ENCODE results near the gene PTPRN. TPM values are rescaled to one million over a fixed set of nuclear protein-coding genes. Genes with fewer than 3 reads are reported as not detected.

PTPRN gene
- total RNA-seq, 2 donors from 2014 or later = 0.44 to 1.1 TPM

GRCh38 chr2:219292616-219293015, 16.6 kb downstream of the PTPRN start:
- DNase-seq = peak; percentile 28
- H3K4me3 Mint-ChIP-seq = no peak overlapping the region
- TF ChIP-seq CTCF (conservative IDR thresholded peaks at IDR 0.05) = no peak

GRCh38 chr2:219291910-219292490, 17.2 kb downstream of the PTPRN start:
- no peak for TF ChIP-seq CTCF (conservative IDR thresholded peaks at IDR 0.05)
- no peaks in the 10 kb centered on the region for H3K4me1 Mint-ChIP-seq
- Histone ChIP-seq H3K4me1 (ENCODE audit: control insufficient read depth, insufficient read depth, low read length) (no peaks in the 10 kb centered on the region), H3K9ac (ENCODE audit: extremely low read depth, low read length, poor library complexity, severe bottlenecking) (no peak overlapping the region), H3K9me3 (ENCODE audit: control insufficient read depth, low read length) (no peaks in the 10 kb centered on the region), H3K27me3 (ENCODE audit: control insufficient read depth, insufficient read depth, low read length, poor library complexity, severe bottlenecking) (peaks cover 9% of the 10 kb centered on the region), H3K27ac (ENCODE audit: low read depth, low read length) (no peak overlapping the region), H3K36me3 (ENCODE audit: control insufficient read depth, insufficient read depth, low read length) (no peaks in the 10 kb centered on the region), H3K4me3 (ENCODE audit: low read length) (no peak overlapping the region)
- peaks cover 33% of the 10 kb centered on the region for H3K27me3 Mint-ChIP-seq (ENCODE audit: insufficient read depth)
- WGBS, 2 experiments (ENCODE audit: insufficient coverage in 1 of 2, insufficient read length in 1 of 2) = 87 to 93% methylated on average over 3 to 4 of the region's 4 CpGs
- H3K36me3 Mint-ChIP-seq (ENCODE audit: low read depth) = no peaks in the 10 kb centered on the region
- H3K27ac Mint-ChIP-seq = no peak overlapping the region
- DNase-seq = no peak
- no peak overlapping the region for H3K4me3 Mint-ChIP-seq
- no peaks in the 10 kb centered on the region for H3K9me3 Mint-ChIP-seq

More at GRCh38 chr2:219292616-219293015, 16.6 kb downstream of the PTPRN start:
- H3K36me3 ChIP-seq (ENCODE audit: control insufficient read depth, insufficient read depth, low read length) = no peaks in the 10 kb centered on the region
- peaks cover 9% of the 10 kb centered on the region for H3K27me3 ChIP-seq (ENCODE audit: control insufficient read depth, insufficient read depth, low read length, poor library complexity, severe bottlenecking)
- H3K27ac ChIP-seq (ENCODE audit: low read depth, low read length) = no peak overlapping the region
- Mint-ChIP-seq H3K27ac (no peak overlapping the region), H3K4me1 (no peaks in the 10 kb centered on the region), H3K27me3 (ENCODE audit: insufficient read depth) (peaks cover 36% of the 10 kb centered on the region), H3K9me3 (no peaks in the 10 kb centered on the region), H3K36me3 (ENCODE audit: low read depth) (no peaks in the 10 kb centered on the region)
- H3K9me3 ChIP-seq (ENCODE audit: control insufficient read depth, low read length) = no peaks in the 10 kb centered on the region
- no peak overlapping the region for H3K4me3 ChIP-seq (ENCODE audit: low read length)
- H3K4me1 ChIP-seq (ENCODE audit: control insufficient read depth, insufficient read depth, low read length) = no peaks in the 10 kb centered on the region
- H3K9ac ChIP-seq (ENCODE audit: extremely low read depth, low read length, poor library complexity, severe bottlenecking) = no peak overlapping the region
- WGBS, 2 experiments (ENCODE audit: insufficient coverage in 1 of 2, insufficient read length in 1 of 2) = 94 to 96% methylated on average over 6 to 9 of the region's 9 CpGs

GRCh38 chr2:219291394-219291793, 17.8 kb downstream of the PTPRN start:
- Histone ChIP-seq H3K9ac (ENCODE audit: extremely low read depth, low read length, poor library complexity, severe bottlenecking) (no peak overlapping the region), H3K36me3 (ENCODE audit: control insufficient read depth, insufficient read depth, low read length) (no peaks in the 10 kb centered on the region), H3K4me1 (ENCODE audit: control insufficient read depth, insufficient read depth, low read length) (no peaks in the 10 kb centered on the region), H3K27ac (ENCODE audit: low read depth, low read length) (no peak overlapping the region), H3K9me3 (ENCODE audit: control insufficient read depth, low read length) (no peaks in the 10 kb centered on the region), H3K27me3 (ENCODE audit: control insufficient read depth, insufficient read depth, low read length, poor library complexity, severe bottlenecking) (peaks cover 9% of the 10 kb centered on the region), H3K4me3 (ENCODE audit: low read length) (no peak overlapping the region)
- H3K9me3 Mint-ChIP-seq = no peaks in the 10 kb centered on the region
- H3K27me3 Mint-ChIP-seq (ENCODE audit: insufficient read depth) = peaks cover 32% of the 10 kb centered on the region
- H3K36me3 Mint-ChIP-seq (ENCODE audit: low read depth) = no peaks in the 10 kb centered on the region
- TF ChIP-seq CTCF (conservative IDR thresholded peaks at IDR 0.05) = no peak
- no peak overlapping the region for H3K27ac Mint-ChIP-seq
- no peaks in the 10 kb centered on the region for H3K4me1 Mint-ChIP-seq
- no peak for DNase-seq
- WGBS, 2 experiments (ENCODE audit: insufficient coverage in 1 of 2, insufficient read length in 1 of 2) = 88 to 90% methylated on average over 2 to 7 of the region's 7 CpGs
- no peak overlapping the region for H3K4me3 Mint-ChIP-seq

Data from endodermal cell (in vitro differentiated cells).